HepG2 (cell line): ENCODE results near the gene DCAKD. TPM values are rescaled to one million over a fixed set of nuclear protein-coding genes. Genes with fewer than 3 reads are reported as not detected.

Experiments used
- CEBPG ChIP-seq: IDR thresholded peaks from 2 replicates; pipeline ENCODE4 v1.6.1; 2016
- EED ChIP-seq: sonication (generic); formaldehyde crosslinking; IDR thresholded peaks from 2 replicates; pipeline ENCODE4 v1.5.0; 2020; ENCODE audit warnings: mild to moderate bottlenecking, missing genetic modification reagents
- GTF2F1 ChIP-seq: fragments of 150-350 bp; IDR thresholded peaks from 2 replicates; pipeline ENCODE4 v1.6.1; 2014; ENCODE audit warnings: low read length
- IRX3 ChIP-seq: sonication (generic); formaldehyde crosslinking; IDR thresholded peaks from 2 replicates; pipeline ENCODE4 v1.8.1; 2023; ENCODE audit warnings: mild to moderate bottlenecking, low read depth, missing genetic modification reagents, borderline replicate concordance
- JARID2 ChIP-seq: sonication (generic); formaldehyde crosslinking; IDR thresholded peaks from 2 replicates; pipeline ENCODE4 v1.8.1; 2023; ENCODE audit warnings: missing genetic modification reagents, inconsistent platforms; ENCODE audit not compliant: insufficient replicate concordance
- KAT8 ChIP-seq: IDR thresholded peaks from 2 replicates; pipeline ENCODE4 v1.6.1; 2016; ENCODE audit warnings: missing genetic modification reagents, missing compliant biosample characterization
- MAZ ChIP-seq, 2 experiments: sonication (generic) in 1 of 2; formaldehyde crosslinking in 1 of 2; IDR thresholded peaks; 2 replicates each; pipeline versions ENCODE4 v1.5.0 to v1.6.1; 2012 to 2020; ENCODE audit warnings: low read depth in 2 of 2, mild to moderate bottlenecking in 2 of 2, borderline replicate concordance in 1 of 2, improper control_type of control experiment in 1 of 2, low read length in 1 of 2, missing genetic modification reagents in 1 of 2, moderate library complexity in 1 of 2
- MTA3 ChIP-seq: sonication (generic); formaldehyde crosslinking; IDR thresholded peaks from 2 replicates; pipeline ENCODE4 v1.4.0; 2020; ENCODE audit warnings: missing genetic modification reagents
- NFKB2 ChIP-seq: sonication (generic); formaldehyde crosslinking; IDR thresholded peaks from 2 replicates; pipeline ENCODE4 v1.4.0; 2020; ENCODE audit warnings: missing genetic modification reagents, borderline replicate concordance
- SIN3A ChIP-seq: IDR thresholded peaks from 2 replicates; pipeline ENCODE4 v1.6.1; 2011; ENCODE audit warnings: low read depth, mild to moderate bottlenecking, control low read depth, low read length, borderline replicate concordance
- U2AF1 ChIP-seq: fragments of 200-400 bp; formaldehyde crosslinking; optimal IDR thresholded peaks from 2 replicates; pipeline ENCODE3; 2017; ENCODE audit warnings: mild to moderate bottlenecking, low read depth, low read length
- XRCC5 ChIP-seq: fragments of 200-400 bp; formaldehyde crosslinking; optimal IDR thresholded peaks from 2 replicates; pipeline ENCODE3; 2017; ENCODE audit warnings: mild to moderate bottlenecking, low read length
- ZFX ChIP-seq: sonication (generic); formaldehyde crosslinking; IDR thresholded peaks from 2 replicates; pipeline ENCODE4 v1.4.0; 2020; ENCODE audit warnings: mild to moderate bottlenecking, low read depth, missing genetic modification reagents, moderate library complexity
- ZNF263 ChIP-seq: sonication (generic); formaldehyde crosslinking; IDR thresholded peaks from 2 replicates; pipeline ENCODE4 v1.4.0; 2020; ENCODE audit warnings: missing genetic modification reagents
- ZNF264 ChIP-seq: sonication (generic); formaldehyde crosslinking; IDR thresholded peaks from 2 replicates; pipeline ENCODE4 v1.4.0; 2020; ENCODE audit warnings: missing genetic modification reagents
- ZNF367 ChIP-seq: sonication (generic); formaldehyde crosslinking; IDR thresholded peaks from 2 replicates; pipeline ENCODE4 v1.4.0; 2020; ENCODE audit warnings: missing genetic modification reagents, borderline replicate concordance
- ZNF484 ChIP-seq: sonication (generic); formaldehyde crosslinking; IDR thresholded peaks from 2 replicates; pipeline ENCODE4 v1.5.1; 2020; ENCODE audit warnings: mild to moderate bottlenecking, low read depth, missing genetic modification reagents, borderline replicate concordance
- ZNF672 ChIP-seq: sonication (generic); formaldehyde crosslinking; IDR thresholded peaks from 2 replicates; pipeline ENCODE4 v1.8.1; 2022; ENCODE audit warnings: missing genetic modification reagents
- polyA plus RNA-seq, 8 experiments: library from polyadenylated mRNA; depleted of rRNA in 3 of 8; stranded (reverse) in 7 of 8; unstranded in 1 of 8; fragments of >200 nt; fragmentation: Illumina TruSeq in 4 of 8; extraction: Trizol in 4 of 8; gene quantifications; 2 replicates each; pipeline versions ENCODE4 v1.2.1 to v1.2.3, GENCODE V29; 2011 to 2016; ENCODE audit warnings: low read depth in 4 of 8, missing spikeins in 1 of 8, mixed read lengths in 1 of 8; ENCODE audit not compliant: insufficient read depth in 1 of 8
- total RNA-seq, 5 experiments: library from RNA; depleted of rRNA; stranded (reverse); fragments of >200 nt; fragmentation: Illumina TruSeq; extraction: Trizol; gene quantifications; 2 replicates each; pipeline ENCODE4 v1.2.3, GENCODE V29; 2016; ENCODE audit warnings: low read depth in 1 of 5
- TF ChIP-seq, protein P1 (sequence below): sonication (generic); formaldehyde crosslinking; IDR thresholded peaks from 2 replicates; pipeline ENCODE4 v1.5.0; 2020; ENCODE audit warnings: mild to moderate bottlenecking, missing genetic modification reagents
- TF ChIP-seq, protein P2 (sequence below): sonication (generic); formaldehyde crosslinking; IDR thresholded peaks from 2 replicates; pipeline ENCODE4 v1.4.0; 2020; ENCODE audit warnings: missing genetic modification reagents, borderline replicate concordance
- TF ChIP-seq, protein P3 (sequence below): sonication (generic); formaldehyde crosslinking; IDR thresholded peaks from 2 replicates; pipeline ENCODE4 v1.4.0; 2020; ENCODE audit warnings: mild to moderate bottlenecking, missing genetic modification reagents
- TF ChIP-seq, protein P4 (sequence below): sonication (generic); formaldehyde crosslinking; IDR thresholded peaks from 2 replicates; pipeline ENCODE4 v1.8.0; 2022; ENCODE audit warnings: mild to moderate bottlenecking, missing genetic modification reagents, moderate library complexity
- TF ChIP-seq, protein P5 (sequence below): sonication (generic); formaldehyde crosslinking; IDR thresholded peaks from 2 replicates; pipeline ENCODE4 v1.4.0; 2020; ENCODE audit warnings: missing genetic modification reagents, low read depth, mild to moderate bottlenecking, borderline replicate concordance

DCAKD gene
- total and polyA plus RNA-seq, 2 of the 13 experiments (the other 11 are each of a cell fraction or from before 2014, with no cell fraction given): 25.9 to 29.2 TPM

DNA sequence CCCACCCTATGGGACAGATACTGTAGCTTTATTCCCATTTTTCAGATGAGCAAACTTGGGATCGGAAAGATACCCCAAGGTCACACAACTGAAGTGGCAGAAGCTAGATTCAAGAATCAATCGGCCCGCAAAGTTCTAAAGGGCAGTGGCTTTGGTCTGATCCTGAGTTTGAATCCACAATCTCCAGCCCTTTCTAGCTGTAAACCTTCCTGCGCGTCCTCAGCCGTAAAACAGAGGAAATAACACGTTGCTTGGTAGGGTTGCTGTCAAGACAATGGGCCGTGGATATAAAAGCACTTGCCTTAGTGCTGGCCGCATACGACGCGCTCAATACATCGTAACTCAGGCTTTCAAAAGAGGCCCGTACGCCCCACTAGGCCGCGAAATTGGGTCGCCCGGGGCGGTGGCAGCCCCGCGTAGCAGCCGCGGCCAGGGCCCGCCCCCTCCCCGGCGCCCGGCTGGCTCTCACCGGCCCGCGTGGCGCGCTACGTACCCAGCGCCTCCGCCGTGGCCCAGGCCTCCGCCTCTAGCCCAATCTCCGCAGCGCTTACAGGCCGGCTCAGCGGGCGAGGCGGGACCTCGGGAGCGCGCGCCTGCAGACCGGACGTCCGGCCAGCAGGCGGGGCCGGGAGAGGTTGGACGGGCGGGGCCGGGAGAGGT is at the start of gene DCAKD (continued):
- TF ChIP-seq MAZ (IDR thresholded peaks at IDR 0.05; ENCODE audit: borderline replicate concordance, low read depth, low read length): 0 out of 2 replicates have a peak, but pooled peaks have one; percentile 40
- peak; percentile 61 for TF ChIP-seq MAZ (CRISPR knock-in tag; IDR thresholded peaks at IDR 0.05; ENCODE audit: low read depth)
- TF ChIP-seq, protein P1, sequence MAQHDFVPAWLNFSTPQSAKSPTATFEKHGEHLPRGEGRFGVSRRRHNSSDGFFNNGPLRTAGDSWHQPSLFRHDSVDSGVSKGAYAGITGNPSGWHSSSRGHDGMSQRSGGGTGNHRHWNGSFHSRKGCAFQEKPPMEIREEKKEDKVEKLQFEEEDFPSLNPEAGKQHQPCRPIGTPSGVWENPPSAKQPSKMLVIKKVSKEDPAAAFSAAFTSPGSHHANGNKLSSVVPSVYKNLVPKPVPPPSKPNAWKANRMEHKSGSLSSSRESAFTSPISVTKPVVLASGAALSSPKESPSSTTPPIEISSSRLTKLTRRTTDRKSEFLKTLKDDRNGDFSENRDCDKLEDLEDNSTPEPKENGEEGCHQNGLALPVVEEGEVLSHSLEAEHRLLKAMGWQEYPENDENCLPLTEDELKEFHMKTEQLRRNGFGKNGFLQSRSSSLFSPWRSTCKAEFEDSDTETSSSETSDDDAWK (CRISPR knock-in tag): no peak
- TF ChIP-seq ZNF484 (CRISPR knock-in tag): no peak
- TF ChIP-seq, protein P2, sequence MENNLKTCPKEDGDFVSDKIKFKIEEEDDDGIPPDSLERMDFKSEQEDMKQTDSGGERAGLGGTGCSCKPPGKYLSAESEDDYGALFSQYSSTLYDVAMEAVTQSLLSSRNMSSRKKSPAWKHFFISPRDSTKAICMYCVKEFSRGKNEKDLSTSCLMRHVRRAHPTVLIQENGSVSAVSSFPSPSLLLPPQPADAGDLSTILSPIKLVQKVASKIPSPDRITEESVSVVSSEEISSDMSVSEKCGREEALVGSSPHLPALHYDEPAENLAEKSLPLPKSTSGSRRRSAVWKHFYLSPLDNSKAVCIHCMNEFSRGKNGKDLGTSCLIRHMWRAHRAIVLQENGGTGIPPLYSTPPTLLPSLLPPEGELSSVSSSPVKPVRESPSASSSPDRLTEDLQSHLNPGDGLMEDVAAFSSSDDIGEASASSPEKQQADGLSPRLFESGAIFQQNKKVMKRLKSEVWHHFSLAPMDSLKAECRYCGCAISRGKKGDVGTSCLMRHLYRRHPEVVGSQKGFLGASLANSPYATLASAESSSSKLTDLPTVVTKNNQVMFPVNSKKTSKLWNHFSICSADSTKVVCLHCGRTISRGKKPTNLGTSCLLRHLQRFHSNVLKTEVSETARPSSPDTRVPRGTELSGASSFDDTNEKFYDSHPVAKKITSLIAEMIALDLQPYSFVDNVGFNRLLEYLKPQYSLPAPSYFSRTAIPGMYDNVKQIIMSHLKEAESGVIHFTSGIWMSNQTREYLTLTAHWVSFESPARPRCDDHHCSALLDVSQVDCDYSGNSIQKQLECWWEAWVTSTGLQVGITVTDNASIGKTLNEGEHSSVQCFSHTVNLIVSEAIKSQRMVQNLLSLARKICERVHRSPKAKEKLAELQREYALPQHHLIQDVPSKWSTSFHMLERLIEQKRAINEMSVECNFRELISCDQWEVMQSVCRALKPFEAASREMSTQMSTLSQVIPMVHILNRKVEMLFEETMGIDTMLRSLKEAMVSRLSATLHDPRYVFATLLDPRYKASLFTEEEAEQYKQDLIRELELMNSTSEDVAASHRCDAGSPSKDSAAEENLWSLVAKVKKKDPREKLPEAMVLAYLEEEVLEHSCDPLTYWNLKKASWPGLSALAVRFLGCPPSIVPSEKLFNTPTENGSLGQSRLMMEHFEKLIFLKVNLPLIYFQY (CRISPR knock-in tag): peak; percentile 84; the same call in 1 of the 2 replicates
- TF ChIP-seq JARID2: no peak
- no peak; the same call in 1 of the 2 replicates for TF ChIP-seq KAT8
- no peak for TF ChIP-seq GTF2F1
- TF ChIP-seq, protein P3, sequence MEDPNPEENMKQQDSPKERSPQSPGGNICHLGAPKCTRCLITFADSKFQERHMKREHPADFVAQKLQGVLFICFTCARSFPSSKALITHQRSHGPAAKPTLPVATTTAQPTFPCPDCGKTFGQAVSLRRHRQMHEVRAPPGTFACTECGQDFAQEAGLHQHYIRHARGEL: no peak
- TF ChIP-seq EED (CRISPR knock-in tag): no peak
- no peak for TF ChIP-seq IRX3
- no peak for TF ChIP-seq CEBPG (CRISPR knock-in tag)
- peak; percentile 51 for TF ChIP-seq XRCC5
- peak; percentile 88 for TF ChIP-seq SIN3A
- TF ChIP-seq, protein P4, sequence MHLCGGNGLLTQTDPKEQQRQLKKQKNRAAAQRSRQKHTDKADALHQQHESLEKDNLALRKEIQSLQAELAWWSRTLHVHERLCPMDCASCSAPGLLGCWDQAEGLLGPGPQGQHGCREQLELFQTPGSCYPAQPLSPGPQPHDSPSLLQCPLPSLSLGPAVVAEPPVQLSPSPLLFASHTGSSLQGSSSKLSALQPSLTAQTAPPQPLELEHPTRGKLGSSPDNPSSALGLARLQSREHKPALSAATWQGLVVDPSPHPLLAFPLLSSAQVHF (CRISPR knock-in tag): no peak
- peak; percentile 97 for TF ChIP-seq ZFX (CRISPR knock-in tag)
- peak; percentile 67 for TF ChIP-seq U2AF1
- TF ChIP-seq ZNF672: no peak
- TF ChIP-seq ZNF367 (CRISPR knock-in tag): 0 out of 2 replicates have a peak, but pooled peaks have one; percentile 42
- TF ChIP-seq NFKB2 (CRISPR knock-in tag): peak; percentile 28; the same call in 1 of the 2 replicates
- TF ChIP-seq, protein P5, sequence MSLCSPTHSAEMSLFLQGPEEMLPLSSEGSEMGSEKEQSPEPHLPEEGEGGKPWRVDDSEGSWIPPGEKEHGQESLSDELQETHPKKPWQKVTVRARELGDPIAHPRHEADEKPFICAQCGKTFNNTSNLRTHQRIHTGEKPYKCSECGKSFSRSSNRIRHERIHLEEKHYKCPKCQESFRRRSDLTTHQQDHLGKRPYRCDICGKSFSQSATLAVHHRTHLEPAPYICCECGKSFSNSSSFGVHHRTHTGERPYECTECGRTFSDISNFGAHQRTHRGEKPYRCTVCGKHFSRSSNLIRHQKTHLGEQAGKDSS (CRISPR knock-in tag): peak; percentile 13; the same call in 1 of the 2 replicates
- no peak for TF ChIP-seq ZNF264 (CRISPR knock-in tag)
- TF ChIP-seq MTA3 (CRISPR knock-in tag): no peak
- TF ChIP-seq ZNF263 (CRISPR knock-in tag): peak; percentile 49; the same call in 1 of the 2 replicates
